Fibroblast of pulmonary artery (primary cell): ENCODE measurements around the gene CACNA1B.

Source experiments
- DNase-seq: peaks from one replicate; pipeline ENCODE4 v3.0.0-alpha.2; 2010; ENCODE audit warnings: low read depth
- H3K4me3 ChIP-seq: replicated peaks from 2 replicates; pipeline ENCODE4 v1.5.1; 2011; ENCODE audit warnings: low read depth, mild to moderate bottlenecking, control low read depth, low read length, moderate library complexity
- CTCF ChIP-seq: IDR thresholded peaks from 2 replicates; pipeline ENCODE4 v1.5.1; 2011; ENCODE audit warnings: mild to moderate bottlenecking, control low read depth, low read length, inconsistent platforms; ENCODE audit errors: missing control alignments

CACNA1B gene

GRCh38 chr9:138051586-138052321, 174.2 kb downstream of the CACNA1B start:
- DNase-seq: no peak
- TF ChIP-seq CTCF: no peak
- H3K4me3 ChIP-seq: no peak overlapping the region

GRCh38 chr9:138052322-138052615, 174.7 kb downstream of the CACNA1B start:
- no peak for DNase-seq
- no peak overlapping the region for H3K4me3 ChIP-seq
- no peak for TF ChIP-seq CTCF

- TF ChIP-seq CTCF: no peak
- DNase-seq: no peak
- no peak overlapping the region for H3K4me3 ChIP-seq
These were observed 175.2 kb downstream of the CACNA1B start for GRCh38 chr9:138052635-138053320.

- DNase-seq: no peak
- TF ChIP-seq CTCF: no peak
- no peak overlapping the region for H3K4me3 ChIP-seq
These were observed 175.8 kb downstream of the CACNA1B start for GRCh38 chr9:138053321-138053868.

- H3K4me3 ChIP-seq: no peak overlapping the region
- TF ChIP-seq CTCF: no peak
- DNase-seq: no peak
These were observed 176.6 kb downstream of the CACNA1B start for GRCh38 chr9:138053996-138054752.

GRCh38 chr9:138057726-138058125, 180.1 kb downstream of the CACNA1B start:
- TF ChIP-seq CTCF: no peak
- H3K4me3 ChIP-seq: no peak overlapping the region
- DNase-seq: no peak
